PC-3 (cell line): Measurements from ENCODE around the gene NXPE3. TPM values are rescaled to one million over a fixed set of nuclear protein-coding genes. Genes with fewer than 3 reads are reported as not detected.
A peak's percentile ranks its signal among the peaks of the same experiment; 100 is the strongest.
"Not testable (repeated sequence)": the region's sequence is repeated elsewhere in the genome, so short reads cannot be mapped to it uniquely, and the experiment has no call there.

Source experiments
- ATAC-seq: fragments of 200-7000 bp; cut with Tn5 transposase; 2 replicates; pipeline ENCODE4 v1.9.1; 2020; ENCODE audit warnings: mild to moderate bottlenecking, moderate library complexity
- BruUV-seq: library from RNA; stranded (reverse); fragments of 400-500 nt; replicated peaks from 2 replicates; lab custom pipeline; 2021; lab: Mats Ljungman, UMichigan
- CTCF ChIA-PET: fragments of 300-600 bp; sonication (Branson Sonifier 250); formaldehyde crosslinking; loops from one replicate; lab custom pipeline; 2022; ENCODE audit warnings: antibody characterized with exemption; lab: Charles Lee
- POLR2A ChIA-PET: fragments of 300-600 bp; sonication (Branson Sonifier 250); formaldehyde crosslinking; loops from one replicate; lab custom pipeline; 2022; ENCODE audit warnings: antibody characterized with exemption; ENCODE audit not compliant: unreplicated experiment; lab: Charles Lee
- DNase-seq: peaks from one replicate; pipeline ENCODE4 v3.0.0-alpha.2; 2015
- H2AFZ ChIP-seq: fragments of 300-600 bp; sonication (generic); 2 replicates; pipeline ENCODE4 v1.6.0; 2016; ENCODE audit warnings: antibody characterized with exemption, low read length
- H3F3A ChIP-seq: fragments of 300-600 bp; sonication (generic); one replicate; pipeline ENCODE4 v1.6.0; 2017; ENCODE audit warnings: antibody characterized with exemption, low read length, control low read depth, mild to moderate bottlenecking; ENCODE audit not compliant: unreplicated experiment
- H3K27ac ChIP-seq: fragments of 300-600 bp; sonication (generic); 2 replicates; pipeline ENCODE4 v1.5.1; 2016; ENCODE audit warnings: mild to moderate bottlenecking, low read length
- H3K27me3 ChIP-seq: fragments of 300-600 bp; sonication (generic); 2 replicates; pipeline ENCODE4 v1.6.1; 2016; ENCODE audit warnings: low read length, mixed read lengths
- H3K36me3 ChIP-seq: fragments of 300-600 bp; sonication (generic); 2 replicates; pipeline ENCODE4 v1.6.1; 2016; ENCODE audit warnings: low read depth, mixed run types, low read length, mixed read lengths
- H3K4me1 ChIP-seq: fragments of 300-600 bp; sonication (generic); 2 replicates; pipeline ENCODE4 v1.5.1; 2016; ENCODE audit warnings: low read length; ENCODE audit not compliant: insufficient read depth
- H3K4me2 ChIP-seq: fragments of 300-600 bp; sonication (generic); 2 replicates; pipeline ENCODE4 v1.6.0; 2016; ENCODE audit warnings: low read length
- H3K4me3 ChIP-seq: fragments of 300-600 bp; sonication (generic); 2 replicates; pipeline ENCODE4 v1.5.1; 2016; ENCODE audit warnings: mild to moderate bottlenecking, low read length, mixed read lengths
- H3K79me2 ChIP-seq: fragments of 300-600 bp; sonication (generic); 2 replicates; pipeline ENCODE4 v1.6.1; 2017; ENCODE audit warnings: low read length, mixed read lengths
- H3K9ac ChIP-seq: fragments of 300-600 bp; sonication (generic); 2 replicates; pipeline ENCODE4 v1.6.0; 2016; ENCODE audit warnings: mild to moderate bottlenecking, low read length
- H3K9me2 ChIP-seq: fragments of 300-600 bp; sonication (generic); replicated peaks from 2 replicates; pipeline ENCODE4 v1.6.1; 2016; ENCODE audit warnings: mixed run types, low read length, mixed read lengths
- H3K9me3 ChIP-seq: fragments of 300-600 bp; sonication (generic); 2 replicates; pipeline ENCODE4 v1.6.1; 2016; ENCODE audit warnings: low read length, mixed read lengths
- H4K20me1 ChIP-seq: fragments of 300-600 bp; sonication (generic); 2 replicates; pipeline ENCODE4 v1.6.1; 2016; ENCODE audit warnings: low read length, mixed read lengths
- EZH2 ChIP-seq: fragments of 300-600 bp; sonication (generic); IDR thresholded peaks from one replicate; pipeline ENCODE4 v1.6.1; 2017; ENCODE audit warnings: antibody characterized with exemption, mild to moderate bottlenecking, low read length; ENCODE audit not compliant: unreplicated experiment
- EZH2phosphoT487 ChIP-seq: fragments of 300-600 bp; sonication (generic); IDR thresholded peaks from 2 replicates; pipeline ENCODE4 v1.6.1; 2018; ENCODE audit warnings: mild to moderate bottlenecking, antibody characterized with exemption, low read length, borderline replicate concordance
- intact Hi-C: fragments of 100-400 bp; cut with micrococcal nuclease; formaldehyde crosslinking; loops from 2 replicates; pipeline ENCODE4 v1.9.0; 2023
- total RNA-seq: library from RNA; depleted of rRNA; stranded (reverse); fragments of >200 nt; gene quantifications from 2 replicates; pipeline ENCODE4 v1.2.3, GENCODE V29; 2014
- TF ChIP-seq, protein P1 (sequence below): fragments of 300-600 bp; sonication (generic); conservative IDR thresholded peaks from 2 replicates; pipeline ENCODE4 v1.5.1; 2017; ENCODE audit warnings: antibody characterized with exemption, low read depth, mild to moderate bottlenecking, low read length

The NXPE3 gene
- total RNA-seq, 1 experiment from 2014 or later = 12.6 TPM

- no peak for DNase-seq
- POLR2A ChIA-PET = no interaction called here
- H3K79me2 ChIP-seq = no peaks in the 10 kb centered on the region
- H3K27ac ChIP-seq = no peak overlapping the region
- no peaks in the 10 kb centered on the region for H3F3A ChIP-seq
- H3K36me3 ChIP-seq = peaks cover 41% of the 10 kb centered on the region
- H3K9me2 ChIP-seq = no peaks in the 10 kb centered on the region
- no peaks in the 10 kb centered on the region for H3K9me3 ChIP-seq
- H4K20me1 ChIP-seq = no peaks in the 10 kb centered on the region
- intact Hi-C loops = no loop called here
- H3K27me3 ChIP-seq = no peaks in the 10 kb centered on the region
- no peak overlapping the region for H3K4me3 ChIP-seq
- peaks cover 11% of the 10 kb centered on the region for H3K4me1 ChIP-seq
- BruUV-seq = no TSS peak
- H3K4me2 ChIP-seq = no peak overlapping the region
- no peak for ATAC-seq
- H2AFZ ChIP-seq = no peak overlapping the region
- TF ChIP-seq EZH2 = no peak
- no peak overlapping the region for H3K9ac ChIP-seq
- CTCF ChIA-PET = no interaction called here
Measured at GRCh38 chr3:101758224-101758623, 20.8 kb upstream of the NXPE3 start.

GRCh38 chr3:101762041-101762646, 16.9 kb upstream of the NXPE3 start:
- ChIA-PET POLR2A (no interaction called here), CTCF (no interaction called here)
- Histone ChIP-seq H2AFZ (no peak overlapping the region), H3K4me2 (peak overlapping the region; percentile 30), H3K9ac (no peak overlapping the region), H3K9me2 (no peaks in the 10 kb centered on the region), H3K27me3 (no peaks in the 10 kb centered on the region), H3K36me3 (peaks cover 40% of the 10 kb centered on the region), H3K27ac (peak overlapping the region; percentile 31; the same call in 1 of the 2 replicates), H3K9me3 (no peaks in the 10 kb centered on the region), H3K79me2 (no peaks in the 10 kb centered on the region), H4K20me1 (no peaks in the 10 kb centered on the region), H3K4me3 (no peak overlapping the region), H3F3A (no peaks in the 10 kb centered on the region), H3K4me1 (peaks cover 11% of the 10 kb centered on the region)
- ATAC-seq = peak; percentile 86
- peak; percentile 50 for DNase-seq
- TF ChIP-seq EZH2phosphoT487 = no peak
- TF ChIP-seq EZH2 = no peak
- TF ChIP-seq, protein P1, sequence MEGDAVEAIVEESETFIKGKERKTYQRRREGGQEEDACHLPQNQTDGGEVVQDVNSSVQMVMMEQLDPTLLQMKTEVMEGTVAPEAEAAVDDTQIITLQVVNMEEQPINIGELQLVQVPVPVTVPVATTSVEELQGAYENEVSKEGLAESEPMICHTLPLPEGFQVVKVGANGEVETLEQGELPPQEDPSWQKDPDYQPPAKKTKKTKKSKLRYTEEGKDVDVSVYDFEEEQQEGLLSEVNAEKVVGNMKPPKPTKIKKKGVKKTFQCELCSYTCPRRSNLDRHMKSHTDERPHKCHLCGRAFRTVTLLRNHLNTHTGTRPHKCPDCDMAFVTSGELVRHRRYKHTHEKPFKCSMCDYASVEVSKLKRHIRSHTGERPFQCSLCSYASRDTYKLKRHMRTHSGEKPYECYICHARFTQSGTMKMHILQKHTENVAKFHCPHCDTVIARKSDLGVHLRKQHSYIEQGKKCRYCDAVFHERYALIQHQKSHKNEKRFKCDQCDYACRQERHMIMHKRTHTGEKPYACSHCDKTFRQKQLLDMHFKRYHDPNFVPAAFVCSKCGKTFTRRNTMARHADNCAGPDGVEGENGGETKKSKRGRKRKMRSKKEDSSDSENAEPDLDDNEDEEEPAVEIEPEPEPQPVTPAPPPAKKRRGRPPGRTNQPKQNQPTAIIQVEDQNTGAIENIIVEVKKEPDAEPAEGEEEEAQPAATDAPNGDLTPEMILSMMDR = no peak
- no TSS peak for BruUV-seq
- intact Hi-C loops = no loop called here

DNA sequence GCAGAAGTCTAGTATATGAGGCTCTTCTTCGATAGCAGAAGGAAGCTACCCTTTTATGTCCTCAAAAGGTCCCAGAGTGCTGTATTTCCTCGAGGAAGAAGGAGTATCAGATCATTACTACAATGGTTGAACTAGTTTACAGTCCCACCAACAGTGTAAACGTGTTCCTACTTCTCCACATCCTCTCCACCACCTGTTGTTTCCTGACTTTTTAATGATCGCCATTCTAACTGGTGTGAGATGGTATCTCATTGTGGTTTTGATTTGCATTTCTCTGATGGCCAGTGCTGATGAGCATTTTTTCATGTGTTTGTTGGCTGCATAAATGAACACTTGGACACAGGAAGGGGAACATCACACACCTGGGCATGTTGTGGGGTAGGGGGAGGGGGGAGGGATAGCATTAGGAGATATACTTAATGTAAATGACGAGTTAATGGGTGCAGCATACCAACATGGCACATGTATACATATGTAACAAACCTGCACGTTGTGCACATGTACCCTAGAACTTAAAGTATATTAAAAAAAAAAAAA, 1.2 kb upstream of the NXPE3 start:
- intact Hi-C loops, H4K20me1 ChIP-seq, H3K9ac ChIP-seq, H3K4me3 ChIP-seq, H3K27me3 ChIP-seq, POLR2A ChIA-PET, BruUV-seq, H3F3A ChIP-seq, H3K36me3 ChIP-seq, H2AFZ ChIP-seq, ATAC-seq, H3K4me2 ChIP-seq, DNase-seq, H3K9me3 ChIP-seq, H3K9me2 ChIP-seq, CTCF ChIA-PET, H3K27ac ChIP-seq: not testable (repeated sequence)
- Histone ChIP-seq H3K4me1 (peaks cover 23% of the 10 kb centered on the region), H3K79me2 (peaks cover 28% of the 10 kb centered on the region)
